Stomach (tissue), 4 donors: ENCODE measurements around the gene LNP1.

Experiments
- EP300 ChIP-seq: sonication (generic); formaldehyde crosslinking; IDR thresholded peaks from one replicate; pipeline ENCODE4 v1.6.1; 2017; ENCODE audit warnings: antibody characterized with exemption
- POLR2A ChIP-seq, 4 donors: fragments of 450-650 bp; IDR thresholded peaks; one replicate each; pipeline ENCODE4 v1.6.1; 2016; ENCODE audit warnings: antibody characterized with exemption in 4 of 4, control low read depth in 2 of 4, mild to moderate bottlenecking in 1 of 4, moderate library complexity in 1 of 4
- POLR2AphosphoS5 ChIP-seq, 3 donors: sonication (generic); formaldehyde crosslinking; IDR thresholded peaks; one replicate each; pipeline ENCODE4 v1.6.1; 2016; ENCODE audit warnings: antibody characterized with exemption in 3 of 3
- TF ChIP-seq, protein P1 (sequence below), 7 experiments: fragments of 450-650 bp in 4 of 7; fragments of 200-600 bp in 3 of 7; sonication (generic) in 3 of 7; IDR thresholded peaks; one replicate each; pipeline ENCODE4 v1.5.1; 2016 to 2019; ENCODE audit warnings: antibody characterized with exemption in 7 of 7, control low read depth in 2 of 7, mild to moderate bottlenecking in 1 of 7

DNA sequence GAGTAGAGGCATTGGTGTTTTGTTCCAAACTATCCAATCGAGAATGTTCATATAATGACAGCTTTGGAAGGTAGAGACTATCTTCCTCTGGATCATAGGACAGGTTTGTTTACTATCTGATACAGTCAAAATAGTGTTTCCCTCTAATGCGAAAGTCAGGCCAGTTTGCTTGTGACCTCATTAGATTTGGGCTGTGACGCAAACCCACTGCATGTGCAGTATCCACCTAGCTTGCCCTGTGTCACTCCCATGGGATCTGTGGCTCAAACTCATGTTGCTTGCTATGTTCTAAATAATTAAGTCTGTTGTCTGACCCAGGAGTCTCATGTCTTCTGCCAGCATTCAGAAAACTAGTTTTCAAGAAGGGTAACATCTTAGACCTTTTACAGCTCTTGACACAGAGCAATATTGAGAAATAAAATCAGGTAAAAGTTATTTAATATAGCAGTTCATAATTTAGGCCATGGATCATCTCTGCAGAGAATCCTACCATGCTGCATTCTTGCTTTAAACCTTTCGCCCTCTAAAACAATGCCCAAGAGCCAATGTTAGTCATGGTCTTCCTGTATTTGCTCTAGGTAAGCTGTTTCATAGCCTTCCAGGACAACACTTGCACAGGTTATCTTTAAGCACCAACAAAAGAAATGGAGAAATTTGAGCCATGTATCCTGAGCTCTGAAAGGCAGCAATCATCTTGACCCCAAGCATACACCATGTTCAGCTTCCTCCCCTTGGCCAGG is 40.4 kb upstream of the LNP1 start:
- no peak for TF ChIP-seq EP300
- TF ChIP-seq, protein P1, sequence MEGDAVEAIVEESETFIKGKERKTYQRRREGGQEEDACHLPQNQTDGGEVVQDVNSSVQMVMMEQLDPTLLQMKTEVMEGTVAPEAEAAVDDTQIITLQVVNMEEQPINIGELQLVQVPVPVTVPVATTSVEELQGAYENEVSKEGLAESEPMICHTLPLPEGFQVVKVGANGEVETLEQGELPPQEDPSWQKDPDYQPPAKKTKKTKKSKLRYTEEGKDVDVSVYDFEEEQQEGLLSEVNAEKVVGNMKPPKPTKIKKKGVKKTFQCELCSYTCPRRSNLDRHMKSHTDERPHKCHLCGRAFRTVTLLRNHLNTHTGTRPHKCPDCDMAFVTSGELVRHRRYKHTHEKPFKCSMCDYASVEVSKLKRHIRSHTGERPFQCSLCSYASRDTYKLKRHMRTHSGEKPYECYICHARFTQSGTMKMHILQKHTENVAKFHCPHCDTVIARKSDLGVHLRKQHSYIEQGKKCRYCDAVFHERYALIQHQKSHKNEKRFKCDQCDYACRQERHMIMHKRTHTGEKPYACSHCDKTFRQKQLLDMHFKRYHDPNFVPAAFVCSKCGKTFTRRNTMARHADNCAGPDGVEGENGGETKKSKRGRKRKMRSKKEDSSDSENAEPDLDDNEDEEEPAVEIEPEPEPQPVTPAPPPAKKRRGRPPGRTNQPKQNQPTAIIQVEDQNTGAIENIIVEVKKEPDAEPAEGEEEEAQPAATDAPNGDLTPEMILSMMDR (IDR thresholded peaks at IDR 0.05) = no peak
- TF ChIP-seq POLR2AphosphoS5 (IDR thresholded peaks at IDR 0.05) = no peak
- TF ChIP-seq POLR2A (IDR thresholded peaks at IDR 0.05) = no peak
